HepG2 (cell line): Measurements from ENCODE around the gene FCAR. TPM values are rescaled to one million over a fixed set of nuclear protein-coding genes. Genes with fewer than 3 reads are reported as not detected.

Experiments
- ATAC-seq: fragments of 200-7000 bp; cut with Tn5 transposase; 3 replicates; pipeline ENCODE4 v1.9.1; 2020; ENCODE audit warnings: mild to moderate bottlenecking, moderate library complexity
- BruUV-seq: library from RNA; stranded (reverse); fragments of 400-500 nt; replicated peaks from 2 replicates; lab custom pipeline; 2021; lab: Mats Ljungman, UMichigan
- CTCF ChIA-PET: fragments of 300-600 bp; formaldehyde crosslinking; extraction: SDS; loops from one replicate; lab custom pipeline; 2021; ENCODE audit warnings: low total read pairs, inconsistent platforms, low intra/inter-chr PET ratio; lab: Yijun Ruan, JAX
- POLR2A ChIA-PET: fragments of 350-600 bp; sonication (Branson Sonifier 250); formaldehyde crosslinking; loops from one replicate; lab custom pipeline; 2020; ENCODE audit warnings: antibody characterized with exemption, inconsistent platforms; lab: Yijun Ruan, JAX
- DNase-seq: peaks from one replicate; pipeline ENCODE4 v3.0.0-alpha.2; 2015; ENCODE audit warnings: low spot score
- FAIRE-seq: peaks from 3 replicates; lab custom pipeline; 2011; peaks lifted over from hg19 to GRCh38; lab: Jason Lieb, UNC
- H2AFZ ChIP-seq: one replicate; pipeline ENCODE4 v1.6.1; 2011; ENCODE audit warnings: low read length, inconsistent platforms
- H3K27ac ChIP-seq: fragments of 300-600 bp; 3 replicates; pipeline ENCODE4 v1.8.0; 2011; ENCODE audit warnings: mixed run types, mild to moderate bottlenecking, mixed read lengths, low read length, inconsistent platforms; ENCODE audit not compliant: insufficient read depth; ENCODE audit errors: extremely low read length
- H3K27me3 ChIP-seq, 2 experiments: fragments of 200-600 bp in 1 of 2; 2 replicates in 1 of 2; 3 replicates in 1 of 2; pipeline versions ENCODE4 v1.6.0 to v1.8.0; 2011; ENCODE audit warnings: low read length in 2 of 2, mild to moderate bottlenecking in 2 of 2, moderate library complexity in 2 of 2, inconsistent platforms in 1 of 2; ENCODE audit not compliant: insufficient read depth in 2 of 2, control insufficient read depth in 1 of 2
- H3K36me3 ChIP-seq, 2 experiments: fragments of 200-600 bp in 1 of 2; replicated peaks in 1 of 2; 2 replicates in 1 of 2; 3 replicates in 1 of 2; pipeline versions ENCODE4 v1.5.1 to v1.8.0; 2011; ENCODE audit warnings: low read length in 2 of 2, inconsistent platforms in 1 of 2; ENCODE audit not compliant: insufficient read depth in 2 of 2, control insufficient read depth in 1 of 2
- H3K4me1 ChIP-seq: 2 replicates; pipeline ENCODE4 v1.5.1; 2012; ENCODE audit warnings: low read length, inconsistent platforms; ENCODE audit not compliant: insufficient read depth
- H3K4me2 ChIP-seq: 2 replicates; pipeline ENCODE4 v1.6.0; 2011; ENCODE audit warnings: low read depth, low read length, inconsistent platforms
- H3K4me3 ChIP-seq, 3 experiments: fragments of 200-600 bp in 1 of 3; sonication (generic), shearing (Covaris generic) in 1 of 3; replicated peaks in 1 of 3; 2 replicates each; pipeline ENCODE4 v1.5.1; 2011 to 2016; ENCODE audit warnings: low read length in 3 of 3, inconsistent platforms in 2 of 3, low read depth in 2 of 3, mild to moderate bottlenecking in 2 of 3, control low read depth in 1 of 3, mixed read lengths in 1 of 3; ENCODE audit not compliant: insufficient read depth in 1 of 3
- H3K79me2 ChIP-seq: one replicate; pipeline ENCODE4 v1.6.1; 2011; ENCODE audit warnings: low read length, inconsistent platforms; ENCODE audit not compliant: insufficient read depth
- H3K9ac ChIP-seq: 2 replicates; pipeline ENCODE4 v1.6.0; 2011; ENCODE audit warnings: mild to moderate bottlenecking, low read depth, low read length, inconsistent platforms; ENCODE audit not compliant: insufficient read depth
- H3K9me3 ChIP-seq: 2 replicates; pipeline ENCODE4 v1.5.1; 2012; ENCODE audit warnings: mild to moderate bottlenecking, low read length
- H4K20me1 ChIP-seq: 2 replicates; pipeline ENCODE4 v1.6.0; 2011; ENCODE audit warnings: inconsistent platforms, mild to moderate bottlenecking, low read length, moderate library complexity; ENCODE audit not compliant: insufficient read depth
- TOPORS ChIP-seq: sonication (generic); formaldehyde crosslinking; IDR thresholded peaks from 2 replicates; pipeline ENCODE4 v1.8.0; 2023; ENCODE audit warnings: mild to moderate bottlenecking, missing genetic modification reagents
- YEATS4 ChIP-seq: sonication (generic); formaldehyde crosslinking; IDR thresholded peaks from 2 replicates; pipeline ENCODE4 v1.4.0; 2020; ENCODE audit warnings: missing genetic modification reagents, borderline replicate concordance
- ZNF558 ChIP-seq: sonication (generic); formaldehyde crosslinking; IDR thresholded peaks from 2 replicates; pipeline ENCODE4 v1.9.0; 2022; ENCODE audit warnings: mild to moderate bottlenecking, missing genetic modification reagents, borderline replicate concordance
- WGBS: methylation state at CpG from one replicate; pipeline ENCODE4 v1.1.6; 2017; ENCODE audit warnings: low lambda C conversion rate; 5-methylcytosine and 5-hydroxymethylcytosine counted together
- in situ Hi-C: cut with HindIII; loops from 2 replicates; pipeline ENCODE4 v1.10.0; 2017; ENCODE audit warnings: low pct_unique_long_range_greater_than_20kb; ENCODE audit not compliant: extremely low pct_ligation_motif_present
- intact Hi-C: fragments of 100-400 bp; cut with micrococcal nuclease; formaldehyde crosslinking; loops from one replicate; pipeline ENCODE4 v1.10.0; 2022; ENCODE audit not compliant: unreplicated experiment
- polyA plus RNA-seq, 8 experiments: library from polyadenylated mRNA; depleted of rRNA in 3 of 8; stranded (reverse) in 7 of 8; unstranded in 1 of 8; fragments of >200 nt; fragmentation: Illumina TruSeq in 4 of 8; extraction: Trizol in 4 of 8; gene quantifications; 2 replicates each; pipeline versions ENCODE4 v1.2.1 to v1.2.3, GENCODE V29; 2011 to 2016; ENCODE audit warnings: low read depth in 4 of 8, missing spikeins in 1 of 8, mixed read lengths in 1 of 8; ENCODE audit not compliant: insufficient read depth in 1 of 8
- total RNA-seq, 5 experiments: library from RNA; depleted of rRNA; stranded (reverse); fragments of >200 nt; fragmentation: Illumina TruSeq; extraction: Trizol; gene quantifications; 2 replicates each; pipeline ENCODE4 v1.2.3, GENCODE V29; 2016; ENCODE audit warnings: low read depth in 1 of 5
- TF ChIP-seq, protein P1 (sequence below): sonication (generic); formaldehyde crosslinking; IDR thresholded peaks from 2 replicates; pipeline ENCODE4 v1.4.0; 2020; ENCODE audit warnings: mild to moderate bottlenecking, missing genetic modification reagents, borderline replicate concordance
- TF ChIP-seq, protein P2 (sequence below): sonication (generic); formaldehyde crosslinking; IDR thresholded peaks from 2 replicates; pipeline ENCODE4 v1.4.0; 2020; ENCODE audit warnings: missing genetic modification reagents, borderline replicate concordance
- TF ChIP-seq, protein P3 (sequence below): sonication (generic); formaldehyde crosslinking; IDR thresholded peaks from 2 replicates; pipeline ENCODE4 v1.4.0; 2020; ENCODE audit warnings: missing genetic modification reagents

Gene FCAR
- total and polyA plus RNA-seq, 2 of the 13 experiments (the other 11 are each of a cell fraction or from before 2014, with no cell fraction given): not detected

DNA sequence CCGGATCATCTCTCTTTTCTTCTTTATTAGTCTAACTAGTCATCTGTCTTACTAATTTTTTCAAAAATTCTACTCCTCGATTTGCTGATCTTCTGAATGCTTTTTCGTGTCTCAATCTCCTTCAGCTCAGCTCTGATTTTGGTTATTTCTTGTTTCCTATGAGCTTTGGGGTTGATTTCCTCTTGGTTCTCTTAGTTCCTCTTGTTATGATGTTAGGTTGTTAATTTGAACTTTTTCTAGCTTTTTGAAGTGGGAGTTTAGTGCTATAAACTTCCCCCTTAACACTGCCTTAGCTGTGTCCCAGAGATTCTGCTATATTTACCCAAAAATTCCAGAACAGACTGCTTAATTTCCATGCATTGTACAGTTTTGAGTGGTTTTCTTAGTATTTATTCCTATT lies 3.4 kb downstream of the FCAR start (continued):
- TF ChIP-seq, protein P1, sequence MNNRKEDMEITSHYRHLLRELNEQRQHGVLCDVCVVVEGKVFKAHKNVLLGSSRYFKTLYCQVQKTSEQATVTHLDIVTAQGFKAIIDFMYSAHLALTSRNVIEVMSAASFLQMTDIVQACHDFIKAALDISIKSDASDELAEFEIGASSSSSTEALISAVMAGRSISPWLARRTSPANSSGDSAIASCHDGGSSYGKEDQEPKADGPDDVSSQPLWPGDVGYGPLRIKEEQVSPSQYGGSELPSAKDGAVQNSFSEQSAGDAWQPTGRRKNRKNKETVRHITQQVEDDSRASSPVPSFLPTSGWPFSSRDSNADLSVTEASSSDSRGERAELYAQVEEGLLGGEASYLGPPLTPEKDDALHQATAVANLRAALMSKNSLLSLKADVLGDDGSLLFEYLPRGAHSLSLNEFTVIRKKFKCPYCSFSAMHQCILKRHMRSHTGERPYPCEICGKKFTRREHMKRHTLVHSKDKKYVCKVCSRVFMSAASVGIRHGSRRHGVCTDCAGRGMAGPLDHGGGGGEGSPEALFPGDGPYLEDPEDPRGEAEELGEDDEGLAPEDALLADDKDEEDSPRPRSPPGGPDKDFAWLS (CRISPR knock-in tag): no peak
- TF ChIP-seq ZNF558 (CRISPR knock-in tag): no peak

DNA sequence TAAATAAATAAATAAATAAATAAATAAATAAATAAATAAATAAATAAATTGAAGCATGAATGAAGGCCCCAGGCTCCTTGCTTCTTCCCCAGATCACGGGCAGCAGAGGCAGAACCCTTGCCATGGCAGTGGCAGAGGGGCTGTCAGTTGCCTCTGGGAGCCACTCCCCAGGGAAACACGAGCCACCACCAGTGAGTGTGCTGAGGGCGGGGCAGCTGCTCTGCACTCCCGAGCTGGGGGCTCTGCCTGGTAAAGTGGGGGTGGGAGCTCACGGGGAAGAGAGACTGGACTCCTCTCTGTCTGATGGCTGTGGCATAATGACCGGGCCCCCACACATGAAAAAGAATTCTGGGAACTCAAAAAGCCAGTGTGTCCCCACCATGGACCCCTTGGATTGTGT lies 7.8 kb downstream of the FCAR start:
- no TSS peak for BruUV-seq

More for the DNA sequence above, 7.8 kb downstream of the FCAR start:
- Histone ChIP-seq H3K27ac (no peak overlapping the region), H3K4me1 (no peaks in the 10 kb centered on the region), H3K79me2 (no peaks in the 10 kb centered on the region), H3K9ac (no peak overlapping the region), H3K4me3 (no peak overlapping the region), H3K9me3 (no peaks in the 10 kb centered on the region), H2AFZ (no peak overlapping the region), H3K4me2 (no peak overlapping the region), H4K20me1 (no peaks in the 10 kb centered on the region), H3K36me3 (no peaks in the 10 kb centered on the region), H3K27me3 (peaks cover 4 to 8% of the 10 kb centered on the region in 2 experiments; a peak in 4 of 5 replicates)
- DNase-seq (no peak), FAIRE-seq (no peak), ATAC-seq (no peak)
- CTCF ChIA-PET: interaction anchor here (1.3 kb wide), 1 partner anchor 250 kb away, joined by 3 read pairs; no protein-coding TSS in a partner anchor
- 36% methylated on average over 3 of the region's 6 CpGs for WGBS
- intact Hi-C loops: loop anchor here (5.0 kb wide), 1 partner anchor 250 kb away; no protein-coding TSS in a partner anchor
- in situ Hi-C loops: no loop called here
- POLR2A ChIA-PET: no interaction called here
- TF ChIP-seq, protein P2, sequence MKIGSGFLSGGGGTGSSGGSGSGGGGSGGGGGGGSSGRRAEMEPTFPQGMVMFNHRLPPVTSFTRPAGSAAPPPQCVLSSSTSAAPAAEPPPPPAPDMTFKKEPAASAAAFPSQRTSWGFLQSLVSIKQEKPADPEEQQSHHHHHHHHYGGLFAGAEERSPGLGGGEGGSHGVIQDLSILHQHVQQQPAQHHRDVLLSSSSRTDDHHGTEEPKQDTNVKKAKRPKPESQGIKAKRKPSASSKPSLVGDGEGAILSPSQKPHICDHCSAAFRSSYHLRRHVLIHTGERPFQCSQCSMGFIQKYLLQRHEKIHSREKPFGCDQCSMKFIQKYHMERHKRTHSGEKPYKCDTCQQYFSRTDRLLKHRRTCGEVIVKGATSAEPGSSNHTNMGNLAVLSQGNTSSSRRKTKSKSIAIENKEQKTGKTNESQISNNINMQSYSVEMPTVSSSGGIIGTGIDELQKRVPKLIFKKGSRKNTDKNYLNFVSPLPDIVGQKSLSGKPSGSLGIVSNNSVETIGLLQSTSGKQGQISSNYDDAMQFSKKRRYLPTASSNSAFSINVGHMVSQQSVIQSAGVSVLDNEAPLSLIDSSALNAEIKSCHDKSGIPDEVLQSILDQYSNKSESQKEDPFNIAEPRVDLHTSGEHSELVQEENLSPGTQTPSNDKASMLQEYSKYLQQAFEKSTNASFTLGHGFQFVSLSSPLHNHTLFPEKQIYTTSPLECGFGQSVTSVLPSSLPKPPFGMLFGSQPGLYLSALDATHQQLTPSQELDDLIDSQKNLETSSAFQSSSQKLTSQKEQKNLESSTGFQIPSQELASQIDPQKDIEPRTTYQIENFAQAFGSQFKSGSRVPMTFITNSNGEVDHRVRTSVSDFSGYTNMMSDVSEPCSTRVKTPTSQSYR (CRISPR knock-in tag): no peak
- no peak for TF ChIP-seq TOPORS (CRISPR knock-in tag)
- TF ChIP-seq, protein P3, sequence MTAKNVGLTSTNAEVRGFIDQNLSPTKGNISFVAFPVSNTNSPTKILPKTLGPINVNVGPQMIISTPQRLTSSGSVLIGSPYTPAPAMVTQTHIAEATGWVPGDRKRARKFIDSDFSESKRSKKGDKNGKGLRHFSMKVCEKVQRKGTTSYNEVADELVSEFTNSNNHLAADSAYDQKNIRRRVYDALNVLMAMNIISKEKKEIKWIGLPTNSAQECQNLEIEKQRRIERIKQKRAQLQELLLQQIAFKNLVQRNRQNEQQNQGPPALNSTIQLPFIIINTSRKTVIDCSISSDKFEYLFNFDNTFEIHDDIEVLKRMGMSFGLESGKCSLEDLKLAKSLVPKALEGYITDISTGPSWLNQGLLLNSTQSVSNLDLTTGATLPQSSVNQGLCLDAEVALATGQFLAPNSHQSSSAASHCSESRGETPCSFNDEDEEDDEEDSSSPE (CRISPR knock-in tag): no peak
- no peak for TF ChIP-seq YEATS4
